K562 (cell line): Measurements from ENCODE around the gene MAST4. TPM values are rescaled to one million over a fixed set of nuclear protein-coding genes. Genes with fewer than 3 reads are reported as not detected.
A peak's percentile ranks its signal among the peaks of the same experiment; 100 is the strongest.

Experiments used
- ETV1 ChIP-seq: fragments of 450-650 bp; conservative IDR thresholded peaks from 2 replicates; pipeline ENCODE4 v1.6.1; 2016; ENCODE audit warnings: missing genetic modification characterization, control low read depth, low read depth, missing compliant biosample characterization
- HMG20A ChIP-seq: fragments of 450-650 bp; formaldehyde crosslinking; conservative IDR thresholded peaks from 2 replicates; pipeline ENCODE4 v1.4.0; 2020; ENCODE audit warnings: mild to moderate bottlenecking, mixed read lengths
- HNRNPH1 ChIP-seq: fragments of 200-400 bp; formaldehyde crosslinking; optimal IDR thresholded peaks from 2 replicates; pipeline ENCODE3; 2017; ENCODE audit warnings: low read depth, mild to moderate bottlenecking, low read length, moderate library complexity
- HNRNPUL1 ChIP-seq: fragments of 200-400 bp; formaldehyde crosslinking; IDR thresholded peaks from 2 replicates; pipeline ENCODE4 v1.6.1; 2017; ENCODE audit warnings: low read length
- MCM7 ChIP-seq, 2 experiments: fragments of 450-650 bp; IDR thresholded peaks; 2 replicates each; pipeline ENCODE4 v1.6.1; 2016 to 2018
- MEF2D ChIP-seq: conservative IDR thresholded peaks from 2 replicates; pipeline ENCODE4 v1.6.1; 2016; ENCODE audit warnings: low read depth, missing genetic modification characterization, missing compliant biosample characterization
- NCOA6 ChIP-seq: fragments of 450-650 bp; IDR thresholded peaks from 2 replicates; pipeline ENCODE4 v1.6.1; 2017; ENCODE audit warnings: mild to moderate bottlenecking
- NFXL1 ChIP-seq: fragments of 450-650 bp; formaldehyde crosslinking; IDR thresholded peaks from 2 replicates; pipeline ENCODE4 v1.4.0; 2021; ENCODE audit warnings: mild to moderate bottlenecking
- POLR2B ChIP-seq: fragments of 450-650 bp; IDR thresholded peaks from 2 replicates; pipeline ENCODE4 v1.6.1; 2018; ENCODE audit warnings: low read depth; ENCODE audit not compliant: partially characterized antibody
- POLR2H ChIP-seq: IDR thresholded peaks from 2 replicates; pipeline ENCODE4 v1.6.1; 2016; ENCODE audit warnings: missing genetic modification characterization, low read depth, mild to moderate bottlenecking, control low read depth, missing compliant biosample characterization, moderate library complexity
- RBM14 ChIP-seq: fragments of 200-400 bp; formaldehyde crosslinking; IDR thresholded peaks from 2 replicates; pipeline ENCODE4 v1.6.1; 2018; ENCODE audit warnings: low read depth, mild to moderate bottlenecking, low read length, moderate library complexity, borderline replicate concordance; ENCODE audit not compliant: insufficient read depth
- TAL1 ChIP-seq: fragments of 450-650 bp; IDR thresholded peaks from 2 replicates; pipeline ENCODE4 v1.6.1; 2016; ENCODE audit warnings: mild to moderate bottlenecking
- TCF7L2 ChIP-seq: fragments of 150-350 bp; IDR thresholded peaks from 2 replicates; pipeline ENCODE4 v1.6.1; 2016; ENCODE audit warnings: low read depth, mild to moderate bottlenecking, low read length, moderate library complexity
- TRIM24 ChIP-seq, 2 experiments: fragments of 450-650 bp; IDR thresholded peaks; 2 replicates each; pipeline ENCODE4 v1.6.1; 2016
- TRIM28 ChIP-seq: fragments of 450-650 bp; IDR thresholded peaks from 2 replicates; pipeline ENCODE4 v1.6.1; 2017
- ZEB2 ChIP-seq: fragments of 450-650 bp; IDR thresholded peaks from 2 replicates; pipeline ENCODE4 v1.6.1; 2016
- ZNF143 ChIP-seq: sonication (generic); formaldehyde crosslinking; IDR thresholded peaks from 2 replicates; pipeline ENCODE4 v1.9.0; 2022; ENCODE audit warnings: mild to moderate bottlenecking, missing genetic modification reagents
- ZNF263 ChIP-seq: sonication (generic); formaldehyde crosslinking; IDR thresholded peaks from 2 replicates; pipeline ENCODE4 v1.8.0; 2022; ENCODE audit warnings: mild to moderate bottlenecking, missing genetic modification reagents, borderline replicate concordance
- ZNF696 ChIP-seq: fragments of 250-450 bp; sonication (Bioruptor Pico); conservative IDR thresholded peaks from 2 replicates; pipeline ENCODE4 v1.4.0; 2020; ENCODE audit warnings: mild to moderate bottlenecking, moderate library complexity
- ZNF764 ChIP-seq: fragments of 250-450 bp; sonication (Bioruptor Pico); IDR thresholded peaks from 2 replicates; pipeline ENCODE4 v1.4.0; 2020; ENCODE audit warnings: low read depth, mild to moderate bottlenecking, moderate library complexity
- polyA plus RNA-seq, 8 experiments: library from polyadenylated mRNA; depleted of rRNA in 4 of 8; stranded (reverse) in 5 of 8; unstranded in 3 of 8; fragments of >200 nt; fragmentation: Nextera tagmentation in 2 of 8; fragmentation: Illumina TruSeq in 1 of 8; extraction: Ambion mirVana in 2 of 8; extraction: Trizol in 1 of 8; gene quantifications; 2 replicates each; pipeline versions ENCODE4 v1.2.1 to v1.2.3, GENCODE V29; 2011 to 2014; ENCODE audit warnings: inconsistent platforms in 1 of 8, missing spikeins in 1 of 8
- total RNA-seq, 7 experiments: library from RNA; depleted of rRNA in 6 of 7; stranded (reverse); fragments of >200 nt in 6 of 7; fragmentation: Illumina TruSeq in 2 of 7; extraction: Trizol in 2 of 7; gene quantifications; 2 replicates each; pipeline versions ENCODE4 v1.2.1 to v1.2.3, GENCODE V29; 2011 to 2021; ENCODE audit warnings: low replicate concordance in 1 of 7
- TF ChIP-seq, protein P1 (sequence below): fragments of 200-800 bp; sonication (Bioruptor generic); IDR thresholded peaks from 2 replicates; pipeline ENCODE4 v1.6.1; 2017; ENCODE audit warnings: missing genetic modification characterization, missing compliant biosample characterization
- TF ChIP-seq, protein P2 (sequence below): fragments of 250-450 bp; sonication (Bioruptor Pico); IDR thresholded peaks from 2 replicates; pipeline ENCODE4 v1.8.0; 2021; ENCODE audit warnings: mild to moderate bottlenecking, moderate library complexity
- TF ChIP-seq, protein P3 (sequence below), 3 experiments: IDR thresholded peaks in 2 of 3; conservative IDR thresholded peaks in 1 of 3; 2 replicates each; pipeline ENCODE4 v1.5.1; 2011 to 2012; ENCODE audit warnings: low read length in 3 of 3, mild to moderate bottlenecking in 3 of 3, control low read depth in 2 of 3, improper control_type of control experiment in 1 of 3, inconsistent platforms in 1 of 3, low read depth in 1 of 3, mixed read lengths in 1 of 3, moderate library complexity in 1 of 3; ENCODE audit not compliant: insufficient read depth in 2 of 3
- TF ChIP-seq, protein P4 (sequence below): fragments of 450-650 bp; IDR thresholded peaks from 2 replicates; pipeline ENCODE4 v1.6.1; 2016; ENCODE audit warnings: antibody characterized with exemption

MAST4 gene
- total and polyA plus RNA-seq, 9 of the 15 experiments (the other 6 are each of a cell fraction or from before 2014, with no cell fraction given) = 0.88 to 10.1 (median 5.2) TPM

DNA sequence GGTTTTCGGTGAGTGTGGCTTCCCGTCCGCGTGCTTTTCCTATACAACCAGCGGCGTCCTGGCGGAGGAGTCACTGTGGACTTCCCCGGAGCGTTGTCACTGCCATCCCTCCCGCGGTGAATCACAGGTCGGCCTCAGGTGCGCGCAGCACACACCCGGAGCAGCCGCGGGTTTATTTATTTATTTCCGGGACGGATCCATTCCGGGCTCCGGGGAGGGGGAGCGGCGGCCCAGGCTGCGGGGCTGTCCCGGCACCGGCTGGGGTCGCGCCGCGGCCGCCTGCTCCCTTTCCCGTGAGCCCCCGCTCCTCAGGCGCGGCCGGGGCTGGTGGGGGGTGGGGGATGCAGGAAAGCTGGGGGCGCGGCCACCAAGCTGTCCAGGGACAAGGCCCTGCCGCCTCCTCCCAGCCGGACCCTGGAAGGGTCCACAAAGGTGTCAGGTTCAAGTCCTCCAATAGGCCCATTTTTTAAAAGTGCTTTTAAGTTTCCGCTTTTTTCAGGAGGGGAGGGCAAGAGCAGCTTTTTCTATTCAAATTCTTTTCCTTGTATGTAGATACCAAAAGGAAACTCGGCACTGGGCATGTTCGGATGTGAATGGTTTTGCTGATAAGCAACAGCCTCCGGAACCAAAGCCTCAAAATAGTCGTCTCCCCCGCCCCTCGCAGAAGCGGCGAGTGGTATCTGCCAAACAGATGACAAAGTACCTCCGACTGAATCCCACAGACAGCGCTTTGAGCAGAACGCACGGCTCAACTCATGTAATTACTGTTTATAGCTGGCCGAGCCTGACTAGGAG lies 407.9 kb downstream of the MAST4 start (continued):
- TF ChIP-seq, protein P1, sequence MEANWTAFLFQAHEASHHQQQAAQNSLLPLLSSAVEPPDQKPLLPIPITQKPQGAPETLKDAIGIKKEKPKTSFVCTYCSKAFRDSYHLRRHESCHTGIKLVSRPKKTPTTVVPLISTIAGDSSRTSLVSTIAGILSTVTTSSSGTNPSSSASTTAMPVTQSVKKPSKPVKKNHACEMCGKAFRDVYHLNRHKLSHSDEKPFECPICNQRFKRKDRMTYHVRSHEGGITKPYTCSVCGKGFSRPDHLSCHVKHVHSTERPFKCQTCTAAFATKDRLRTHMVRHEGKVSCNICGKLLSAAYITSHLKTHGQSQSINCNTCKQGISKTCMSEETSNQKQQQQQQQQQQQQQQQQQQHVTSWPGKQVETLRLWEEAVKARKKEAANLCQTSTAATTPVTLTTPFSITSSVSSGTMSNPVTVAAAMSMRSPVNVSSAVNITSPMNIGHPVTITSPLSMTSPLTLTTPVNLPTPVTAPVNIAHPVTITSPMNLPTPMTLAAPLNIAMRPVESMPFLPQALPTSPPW (CRISPR knock-in tag) = peak; percentile 79
- TF ChIP-seq HNRNPH1 (no peak), POLR2H (peak; percentile 80; the same call in 1 of the 2 replicates), ZNF263 (no peak), TRIM24 (IDR thresholded peaks at IDR 0.05) (peak; percentile 15 to 28; a peak in 1 of 4 replicates), TAL1 (peak; percentile 77), MCM7 (IDR thresholded peaks at IDR 0.05) (no peak), ZEB2 (peak; percentile 88), NFXL1 (no peak), POLR2B (peak; percentile 79), HMG20A (CRISPR knock-in tag) (no peak), TRIM28 (no peak), TCF7L2 (peak; percentile 81), NCOA6 (no peak), ZNF764 (CRISPR knock-in tag) (no peak), ZNF696 (CRISPR knock-in tag) (no peak), MEF2D (tag) (peak; percentile 75), ETV1 (tag) (peak; percentile 99), ZNF143 (CRISPR knock-in tag) (peak; percentile 50; the same call in 1 of the 2 replicates), RBM14 (no peak), HNRNPUL1 (no peak)
- TF ChIP-seq, protein P2, sequence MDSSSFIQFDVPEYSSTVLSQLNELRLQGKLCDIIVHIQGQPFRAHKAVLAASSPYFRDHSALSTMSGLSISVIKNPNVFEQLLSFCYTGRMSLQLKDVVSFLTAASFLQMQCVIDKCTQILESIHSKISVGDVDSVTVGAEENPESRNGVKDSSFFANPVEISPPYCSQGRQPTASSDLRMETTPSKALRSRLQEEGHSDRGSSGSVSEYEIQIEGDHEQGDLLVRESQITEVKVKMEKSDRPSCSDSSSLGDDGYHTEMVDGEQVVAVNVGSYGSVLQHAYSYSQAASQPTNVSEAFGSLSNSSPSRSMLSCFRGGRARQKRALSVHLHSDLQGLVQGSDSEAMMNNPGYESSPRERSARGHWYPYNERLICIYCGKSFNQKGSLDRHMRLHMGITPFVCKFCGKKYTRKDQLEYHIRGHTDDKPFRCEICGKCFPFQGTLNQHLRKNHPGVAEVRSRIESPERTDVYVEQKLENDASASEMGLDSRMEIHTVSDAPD (CRISPR knock-in tag) = no peak
- TF ChIP-seq, protein P3, sequence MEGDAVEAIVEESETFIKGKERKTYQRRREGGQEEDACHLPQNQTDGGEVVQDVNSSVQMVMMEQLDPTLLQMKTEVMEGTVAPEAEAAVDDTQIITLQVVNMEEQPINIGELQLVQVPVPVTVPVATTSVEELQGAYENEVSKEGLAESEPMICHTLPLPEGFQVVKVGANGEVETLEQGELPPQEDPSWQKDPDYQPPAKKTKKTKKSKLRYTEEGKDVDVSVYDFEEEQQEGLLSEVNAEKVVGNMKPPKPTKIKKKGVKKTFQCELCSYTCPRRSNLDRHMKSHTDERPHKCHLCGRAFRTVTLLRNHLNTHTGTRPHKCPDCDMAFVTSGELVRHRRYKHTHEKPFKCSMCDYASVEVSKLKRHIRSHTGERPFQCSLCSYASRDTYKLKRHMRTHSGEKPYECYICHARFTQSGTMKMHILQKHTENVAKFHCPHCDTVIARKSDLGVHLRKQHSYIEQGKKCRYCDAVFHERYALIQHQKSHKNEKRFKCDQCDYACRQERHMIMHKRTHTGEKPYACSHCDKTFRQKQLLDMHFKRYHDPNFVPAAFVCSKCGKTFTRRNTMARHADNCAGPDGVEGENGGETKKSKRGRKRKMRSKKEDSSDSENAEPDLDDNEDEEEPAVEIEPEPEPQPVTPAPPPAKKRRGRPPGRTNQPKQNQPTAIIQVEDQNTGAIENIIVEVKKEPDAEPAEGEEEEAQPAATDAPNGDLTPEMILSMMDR (IDR thresholded peaks at IDR 0.05 in 2 of 3, conservative IDR thresholded peaks at IDR 0.05 in 1 of 3; ENCODE audit: insufficient read depth in 2 of 3, low read depth in 1 of 3, low read length in 3 of 3) = no peak
- TF ChIP-seq, protein P4, sequence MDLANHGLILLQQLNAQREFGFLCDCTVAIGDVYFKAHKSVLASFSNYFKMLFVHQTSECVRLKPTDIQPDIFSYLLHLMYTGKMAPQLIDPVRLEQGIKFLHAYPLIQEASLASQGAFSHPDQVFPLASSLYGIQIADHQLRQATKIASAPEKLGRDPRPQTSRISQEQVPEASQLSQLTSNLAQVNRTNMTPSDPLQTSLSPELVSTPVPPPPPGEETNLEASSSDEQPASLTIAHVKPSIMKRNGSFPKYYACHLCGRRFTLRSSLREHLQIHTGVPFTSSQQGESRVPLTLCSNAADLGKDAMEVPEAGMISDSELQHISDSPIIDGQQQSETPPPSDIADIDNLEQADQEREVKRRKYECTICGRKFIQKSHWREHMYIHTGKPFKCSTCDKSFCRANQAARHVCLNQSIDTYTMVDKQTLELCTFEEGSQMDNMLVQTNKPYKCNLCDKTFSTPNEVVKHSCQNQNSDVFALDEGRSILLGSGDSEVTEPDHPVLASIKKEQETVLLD = no peak
